Measurements from ENCODE around the gene HOXA10. TPM values are rescaled to one million over a fixed set of nuclear protein-coding genes. Genes with fewer than 3 reads are reported as not detected.

HOXA10 gene
- total RNA-seq = under 1 TPM in 1 of 2 experiments, not detected in 1; 0.19 TPM

DNA sequence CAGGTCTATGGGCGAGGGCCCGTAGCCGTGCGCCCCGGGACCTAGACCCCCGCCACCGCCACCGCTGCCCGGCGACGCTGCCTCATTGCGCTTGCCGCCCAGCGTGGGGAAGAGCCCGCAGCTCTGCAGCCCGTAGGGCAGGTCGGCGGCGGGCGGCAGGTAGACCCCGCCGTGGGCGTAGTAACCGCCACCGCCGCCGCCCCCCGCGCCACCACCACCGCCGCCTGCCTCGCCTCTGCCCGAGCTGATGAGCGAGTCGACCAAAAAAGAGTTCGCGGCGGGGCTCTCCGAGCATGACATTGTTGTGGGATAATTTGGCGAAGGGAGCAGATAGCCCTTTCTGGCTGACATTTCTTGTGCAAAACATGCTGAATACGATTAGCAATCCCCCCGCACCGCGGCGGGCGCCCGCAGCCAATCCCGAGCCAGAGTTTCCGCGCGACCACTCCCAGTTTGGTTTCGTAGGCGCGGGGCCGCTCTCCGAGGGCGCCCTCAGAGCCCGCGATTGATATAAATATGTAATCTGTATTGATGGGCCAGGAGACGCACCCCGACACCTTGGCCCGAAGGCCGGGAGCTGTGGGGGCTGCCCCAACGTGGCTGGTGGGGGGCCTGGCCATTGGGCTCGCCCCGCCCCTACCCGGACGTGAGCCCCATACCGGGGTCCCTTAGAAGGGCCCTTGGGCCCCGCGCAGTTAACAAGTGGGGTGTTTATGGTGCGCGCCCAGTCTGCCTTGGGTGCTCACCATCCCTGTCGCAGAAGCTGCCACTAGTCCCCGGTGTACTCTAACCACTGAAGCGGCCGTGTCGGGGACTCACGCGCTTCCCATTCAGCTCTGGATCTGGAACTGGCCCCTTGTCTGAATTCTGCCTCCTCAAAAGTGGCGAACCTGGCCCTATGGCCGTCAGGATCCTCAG, at the start of gene HOXA10:
Gene HOXA10, minus strand, starts transcription at position 365 of the 918 bp plus-strand sequence. Its CDS starts 14 bp downstream, at position 351.
- ChIA-PET POLR2A (no interaction called here), CTCF (interaction anchor here (1.0 to 4.2 kb wide), 4 partner anchors 13 to 23 kb away, joined by 3 to 19 read pairs (median 4); partner anchors contain the start of gene HOXA7)

- CTCF ChIA-PET = no interaction called here
- POLR2A ChIA-PET = no interaction called here
Measured at GRCh38 chr7:27221201-27221797, 47.2 kb upstream of the HOXA10 start.

DNA sequence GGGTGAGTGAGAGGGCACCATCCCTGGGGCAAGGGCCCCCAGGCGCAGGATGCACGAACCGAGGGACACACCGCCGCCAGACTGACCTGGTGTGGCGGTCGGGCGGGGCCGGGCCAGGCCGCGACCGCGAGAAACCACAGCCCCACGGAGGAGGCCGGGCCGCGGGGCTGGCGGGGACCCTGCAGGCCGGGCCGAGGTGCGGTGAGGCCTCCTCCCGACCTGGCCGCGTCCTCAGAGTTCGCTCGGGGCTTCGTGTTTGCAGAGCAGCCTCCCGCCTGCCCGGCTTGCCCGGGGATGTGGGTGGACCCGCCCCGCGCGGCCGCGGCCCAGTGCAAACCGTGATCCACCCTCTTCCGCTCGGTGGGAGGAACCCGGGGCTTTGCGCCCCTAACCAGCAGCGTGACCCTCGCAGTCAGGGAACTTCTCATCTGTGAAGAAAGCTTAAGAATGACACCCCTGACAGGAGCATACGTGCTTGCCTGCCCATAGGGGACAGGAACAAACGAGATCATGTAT, 46.4 kb upstream of the HOXA10 start:
- POLR2A ChIA-PET = no interaction called here
- CTCF ChIA-PET = no interaction called here

- ChIA-PET POLR2A (no interaction called here), CTCF (no interaction called here)
Measured at GRCh38 chr7:27219821-27220220, 45.7 kb upstream of the HOXA10 start.

DNA sequence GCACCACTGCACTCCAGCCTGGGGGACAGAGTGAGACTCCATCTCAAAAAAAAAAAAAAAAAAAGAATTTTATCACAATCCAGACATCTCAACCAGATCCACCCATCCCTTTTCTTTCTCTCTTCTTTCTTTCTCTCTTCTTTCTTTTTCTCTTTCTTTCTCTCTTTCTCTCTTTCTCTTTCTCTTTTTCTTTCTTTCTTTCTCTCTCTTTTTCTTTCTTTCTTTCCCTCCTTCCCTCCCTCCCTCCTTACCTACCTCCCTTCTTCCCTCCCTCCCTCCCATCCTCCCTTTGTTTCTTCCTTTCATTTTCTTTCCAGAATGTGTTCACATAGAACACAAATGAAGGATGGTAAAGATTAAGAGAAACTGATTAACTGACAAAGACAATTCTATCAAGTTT, 43.8 kb upstream of the HOXA10 start:
- CTCF ChIA-PET = no interaction called here
- POLR2A ChIA-PET = no interaction called here

GRCh38 chr7:27215356-27215755, 41.2 kb upstream of the HOXA10 start:
- POLR2A ChIA-PET = no interaction called here
- CTCF ChIA-PET = interaction anchor here (1.0 kb wide), 1 partner anchor 20 kb away, joined by 3 read pairs; no protein-coding TSS in a partner anchor

DNA sequence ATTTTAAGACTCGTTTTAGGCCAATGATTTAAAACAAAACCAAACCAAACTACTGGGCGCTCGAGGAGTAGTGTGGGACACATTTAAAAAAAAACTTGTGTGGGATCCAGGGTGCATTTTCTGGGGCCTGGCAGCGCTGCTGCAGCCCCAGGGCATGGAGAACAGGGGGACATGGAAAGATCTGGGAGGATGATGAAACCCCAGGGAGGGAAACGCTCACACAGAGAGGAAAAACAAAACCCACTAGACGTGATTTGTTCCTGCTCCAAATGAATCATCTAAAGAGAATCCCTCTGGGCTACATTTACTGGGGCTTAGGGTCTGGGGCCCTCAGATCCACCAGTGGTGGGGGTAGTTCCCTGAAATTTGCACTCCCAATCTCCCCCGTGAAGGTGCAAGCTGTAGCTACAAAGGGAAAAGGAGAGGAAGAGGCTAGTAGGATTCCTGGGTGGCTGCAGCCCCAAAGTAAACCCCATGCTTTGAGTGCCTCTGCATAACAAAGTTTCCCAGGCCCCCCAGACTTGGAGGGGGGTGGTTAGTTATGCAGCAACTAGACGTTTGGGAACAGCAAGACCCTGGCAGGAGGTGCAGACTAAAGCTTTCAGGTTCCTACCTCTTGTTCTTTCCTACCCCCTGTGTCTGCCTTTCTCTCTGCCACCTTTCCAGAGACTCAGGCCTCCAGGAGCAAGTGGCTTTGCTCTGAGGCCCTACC, 40.3 kb upstream of the HOXA10 start:
- POLR2A ChIA-PET = no interaction called here
- CTCF ChIA-PET = no interaction called here

DNA sequence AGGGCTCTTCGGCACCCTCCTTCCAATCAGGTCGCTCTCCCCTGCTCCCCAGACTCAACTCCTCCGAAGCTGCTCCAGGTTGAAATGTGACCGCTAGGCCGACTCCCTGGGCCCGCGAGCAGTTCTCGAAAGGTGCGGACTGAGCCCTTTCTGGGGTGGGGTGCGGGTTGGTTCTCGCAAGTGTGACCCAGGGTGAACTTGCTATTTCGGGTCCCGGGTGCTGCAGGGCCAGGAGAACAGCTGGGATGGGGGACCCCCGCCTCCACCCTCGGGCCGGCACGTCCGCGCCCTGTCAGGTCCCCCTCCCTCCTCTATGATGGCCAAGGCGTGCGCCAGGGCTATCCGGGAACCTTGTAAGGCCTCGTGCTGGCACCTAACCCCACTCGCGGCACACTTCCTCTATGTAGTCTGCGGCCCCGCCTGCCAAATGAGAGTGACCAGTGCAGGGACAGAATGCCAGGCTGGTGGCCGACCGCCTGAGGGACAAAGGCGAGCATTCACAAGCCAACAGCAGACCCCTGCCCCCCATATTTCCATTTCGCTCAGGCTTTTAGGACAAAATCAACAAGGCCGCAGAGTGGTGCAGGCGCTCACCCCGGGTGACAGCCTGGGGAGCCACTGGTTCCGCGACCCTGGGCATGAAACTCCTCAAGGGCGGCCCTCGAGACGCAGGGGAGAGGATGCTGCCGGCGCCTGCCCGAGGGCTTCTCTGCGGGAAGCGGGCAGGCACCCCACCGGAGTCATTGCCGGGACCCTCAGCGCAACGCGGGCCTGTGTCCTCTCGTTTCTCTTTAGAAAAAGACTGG, 39.5 kb upstream of the HOXA10 start:
- CTCF ChIA-PET = no interaction called here
- POLR2A ChIA-PET = no interaction called here

DNA sequence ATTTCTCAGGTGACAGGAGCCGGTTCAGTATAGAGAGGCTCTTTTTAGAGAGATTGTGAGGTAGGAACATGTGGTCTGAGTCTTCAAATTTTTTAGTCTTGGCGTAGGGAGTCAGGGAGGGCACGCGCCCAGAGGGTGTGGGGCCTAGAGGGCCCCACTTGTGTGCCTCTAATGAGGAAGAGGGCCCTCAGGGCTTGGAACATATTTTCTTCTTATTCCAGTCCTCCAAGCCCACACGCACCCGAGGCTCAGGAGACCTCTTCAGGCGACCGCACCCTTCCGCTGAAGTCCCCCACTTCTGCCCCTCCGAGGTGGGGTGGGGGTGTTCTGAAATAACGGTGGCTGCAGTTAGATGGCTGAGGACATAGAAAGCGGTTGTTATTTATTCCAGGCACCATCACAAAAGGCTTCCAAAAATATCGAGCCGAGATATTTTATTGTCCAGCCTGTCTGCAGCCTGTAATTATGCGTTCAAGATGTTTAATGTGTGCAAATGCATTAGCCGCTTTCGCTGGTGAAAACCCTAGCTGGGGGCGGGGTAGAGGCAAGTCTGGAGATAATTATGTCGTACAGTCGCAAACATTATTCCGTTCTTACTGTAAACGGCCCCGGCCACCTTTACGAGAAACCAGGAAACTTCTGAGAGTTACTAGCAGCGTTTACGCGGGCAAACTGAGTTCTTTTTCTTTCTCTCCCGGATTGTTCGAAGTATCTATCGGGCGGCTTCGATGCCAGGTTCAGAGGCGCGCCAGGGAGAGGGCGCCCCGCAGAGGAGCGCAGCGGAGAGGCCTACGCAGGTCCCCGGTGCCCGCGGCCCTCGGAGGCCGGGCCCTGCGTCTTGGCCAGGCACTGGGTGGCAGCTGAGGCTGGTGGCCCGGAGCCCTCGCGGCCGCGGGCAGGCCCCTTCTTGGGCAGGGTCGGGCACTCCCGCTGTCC, 38.6 kb upstream of the HOXA10 start:
- POLR2A ChIA-PET = no interaction called here
- CTCF ChIA-PET = no interaction called here

GRCh38 chr7:27211764-27212204, 37.7 kb upstream of the HOXA10 start:
- ChIA-PET POLR2A (no interaction called here), CTCF (interaction anchor here (0.9 kb wide), 1 partner anchor 31 kb away, joined by 3 read pairs; the partner anchor contains the start of gene EVX1)

- POLR2A ChIA-PET = no interaction called here
- CTCF ChIA-PET = interaction anchor here (0.9 to 1.8 kb wide), 4 partner anchors 12 to 45 kb away, joined by 3 to 7 read pairs (median 4); partner anchors contain the start of genes EVX1 and HOXA13
Measured at GRCh38 chr7:27211084-27211446, 36.9 kb upstream of the HOXA10 start.

DNA sequence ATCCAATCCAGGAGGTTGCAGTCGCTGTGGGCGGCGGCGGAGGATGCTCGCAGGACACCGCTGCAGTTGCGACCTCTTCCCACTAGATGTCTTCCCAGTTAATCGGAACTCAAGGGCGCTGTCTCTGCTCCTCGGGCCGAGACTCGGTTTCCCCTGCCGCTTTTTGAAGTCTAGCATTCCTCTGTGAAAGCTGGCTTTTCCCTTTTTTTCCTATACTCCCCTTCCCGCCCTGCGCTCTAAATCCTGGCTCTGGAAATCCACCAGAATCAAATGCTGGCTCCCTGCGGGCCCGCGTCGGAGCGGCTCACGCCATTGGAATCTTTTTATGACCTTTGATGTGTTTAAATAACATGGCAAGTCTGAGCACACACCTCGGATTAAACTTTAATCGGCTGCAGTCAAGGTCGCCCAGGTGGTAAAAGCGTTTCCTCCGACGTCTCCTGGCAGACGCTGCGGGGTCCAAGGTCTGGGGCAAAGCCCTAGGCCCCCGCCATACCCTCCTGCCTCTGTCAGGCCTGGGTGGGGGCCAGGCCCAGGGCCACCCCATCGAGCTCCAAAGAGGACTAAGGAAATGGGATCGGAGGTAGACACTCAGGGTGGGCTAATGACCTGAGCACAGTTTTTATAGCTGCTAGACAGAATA, 36.4 kb upstream of the HOXA10 start:
- ChIA-PET POLR2A (no interaction called here), CTCF (interaction anchor here (0.8 to 1.8 kb wide), 8 partner anchors 11 to 809 kb away, joined by 3 to 7 read pairs (median 3); partner anchors contain the start of genes EVX1 and HOXA13)

DNA sequence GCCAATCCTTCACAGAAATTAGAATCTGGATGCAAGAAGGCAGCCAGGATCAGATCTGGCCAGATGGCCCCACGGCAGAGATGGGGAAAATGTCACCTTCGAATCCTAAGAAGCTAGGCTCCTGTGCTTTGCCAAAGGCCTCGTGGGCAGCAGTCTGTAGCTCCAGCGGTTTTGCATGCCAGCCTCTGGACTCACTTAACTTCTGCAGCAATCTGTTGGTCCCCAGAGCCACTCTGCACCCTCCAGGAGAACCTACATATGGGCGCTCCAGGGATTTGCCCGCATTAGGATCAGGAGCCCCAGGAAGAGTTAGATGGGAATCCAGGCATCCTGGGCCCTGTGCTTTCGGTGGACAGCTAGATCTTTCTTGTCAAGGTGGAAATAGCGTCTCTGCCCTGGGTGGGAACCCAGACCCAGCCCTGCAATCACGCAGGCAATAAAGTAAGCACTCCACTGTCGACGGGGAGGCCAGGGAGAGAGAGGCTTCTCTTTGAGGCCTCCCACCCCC, 35.9 kb upstream of the HOXA10 start:
- CTCF ChIA-PET = interaction anchor here (0.7 to 1.8 kb wide), 8 partner anchors 11 to 810 kb away, joined by 3 to 7 read pairs (median 3); partner anchors contain the start of gene HOXA13
- POLR2A ChIA-PET = no interaction called here

DNA sequence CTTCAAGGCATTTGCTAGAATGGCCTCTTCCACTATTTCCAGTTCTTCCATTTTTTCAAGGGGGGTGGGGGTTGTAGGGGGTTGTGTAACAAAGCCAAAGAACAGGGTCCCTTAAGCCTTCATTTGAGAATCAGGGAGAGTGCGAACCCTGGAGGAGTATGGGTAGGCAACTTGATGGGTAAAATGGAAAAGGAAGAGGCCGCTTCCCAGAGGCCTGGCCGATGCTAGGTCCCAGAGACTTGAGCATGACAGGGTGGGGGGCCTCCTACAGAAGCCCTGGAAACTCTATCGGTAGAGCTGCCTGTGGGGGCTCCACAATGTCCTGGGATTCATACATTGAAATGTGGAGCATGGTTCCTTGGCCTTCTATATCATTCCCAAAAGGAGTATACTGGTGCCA, 34.9 kb upstream of the HOXA10 start:
- CTCF ChIA-PET = interaction anchor here (0.7 kb wide), 3 partner anchors 425 to 1492 kb away, joined by 3 to 5 read pairs (median 4); no protein-coding TSS in a partner anchor
- POLR2A ChIA-PET = no interaction called here

- CTCF ChIA-PET = interaction anchor here (0.9 kb wide), 1 partner anchor 28 kb away, joined by 3 read pairs; no protein-coding TSS in a partner anchor
Measured at GRCh38 chr7:27207348-27207985, 33.3 kb upstream of the HOXA10 start.

DNA sequence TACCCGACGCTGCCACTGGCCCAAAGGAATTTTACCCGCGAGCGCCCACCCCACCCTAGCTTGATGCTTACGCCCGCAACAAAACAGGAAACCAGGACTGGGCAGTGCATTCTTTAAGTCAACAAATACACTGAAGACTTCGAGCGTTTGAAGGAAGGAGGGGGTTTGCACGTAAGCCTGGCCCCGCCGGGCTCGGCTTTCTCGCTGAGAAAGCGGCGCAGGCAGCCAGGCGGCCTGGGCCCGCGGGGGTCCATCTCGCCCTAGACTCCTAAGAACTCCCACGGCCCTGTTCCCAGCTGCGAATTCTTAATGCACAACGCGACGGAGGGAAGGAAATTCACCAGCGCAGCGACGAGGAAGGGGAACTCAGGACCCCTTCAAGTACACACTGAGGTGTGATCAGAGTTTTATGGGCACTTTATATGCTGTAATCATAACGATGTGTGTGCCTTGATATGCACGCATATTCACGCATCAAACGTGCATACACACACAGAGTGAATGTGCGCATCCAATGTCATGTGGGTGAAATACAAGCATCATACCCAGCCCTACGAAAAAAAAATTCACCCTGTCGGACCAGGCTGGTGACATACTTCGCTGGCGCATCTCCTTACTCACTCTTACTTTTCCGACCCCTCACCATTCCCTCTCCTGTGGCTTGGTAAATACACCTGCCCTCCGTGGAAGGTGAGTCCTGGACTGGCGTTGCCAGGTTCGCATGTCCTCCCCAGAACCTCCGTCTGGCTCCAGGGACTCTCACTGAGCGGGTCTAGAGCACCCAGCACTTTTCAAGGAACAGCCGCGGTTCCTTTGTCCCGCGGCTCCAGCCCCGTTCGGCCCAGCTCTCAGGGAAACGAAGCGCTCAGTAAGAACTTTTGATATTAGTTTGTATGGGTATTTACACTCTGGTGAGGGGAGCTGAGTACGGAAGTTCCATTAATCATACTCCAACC, 31.5 kb upstream of the HOXA10 start:
- ChIA-PET CTCF (no interaction called here), POLR2A (no interaction called here)

More at GRCh38 chr7:27207348-27207985, 33.3 kb upstream of the HOXA10 start:
- POLR2A ChIA-PET = no interaction called here
